Measurements from ENCODE around the gene LY6G5B.

Gene LY6G5B

GRCh38 chr6:31669676-31670075, at the start of gene LY6G5B:
Gene LY6G5B, plus strand, starts transcription at chr6:31669976. Its CDS starts 975 bp downstream, at chr6:31670951.
- Mint-ChIP-seq H3K36me3 (ENCODE audit: low read depth) (peaks cover 62% of the 10 kb centered on the region), H3K4me1 (peaks cover 21% of the 10 kb centered on the region), H3K9me3 (no peaks in the 10 kb centered on the region), H3K4me3 (peak within 1 kb of the TSS; percentile 19 to 70 (median 25)), H3K27ac (no peak within 1 kb of the TSS), H3K27me3 (ENCODE audit: low read depth) (no peaks in the 10 kb centered on the region)
- TF ChIP-seq CTCF (IDR thresholded peaks at IDR 0.05; ENCODE audit: unreplicated experiment in 3 of 3), result no peak

GRCh38 chr6:31620586-31621319, 49.0 kb upstream of the LY6G5B start, which contains the start of gene PRRC2A:
Gene PRRC2A, plus strand, starts transcription at chr6:31620715. Its CDS starts 2,075 bp downstream, at chr6:31622790.
- H3K27ac Mint-ChIP-seq, result peak within 1 kb of the TSS; percentile 96 to 99 (median 99)
- peaks cover 21% of the 10 kb centered on the region for H3K4me1 Mint-ChIP-seq
- peak within 1 kb of the TSS; percentile 90 to 96 (median 96) for H3K4me3 Mint-ChIP-seq
- no peak for TF ChIP-seq CTCF (IDR thresholded peaks at IDR 0.05; ENCODE audit: unreplicated experiment in 3 of 3)
- H3K9me3 Mint-ChIP-seq, result no peaks in the 10 kb centered on the region
- no peaks in the 10 kb centered on the region for H3K27me3 Mint-ChIP-seq (ENCODE audit: low read depth)
- peaks cover 32% of the 10 kb centered on the region for H3K36me3 Mint-ChIP-seq (ENCODE audit: low read depth)

- H3K4me1 Mint-ChIP-seq, result peaks cover 20% of the 10 kb centered on the region
- peak overlapping the region; percentile 96 to 99 (median 99) for H3K27ac Mint-ChIP-seq
- H3K36me3 Mint-ChIP-seq (ENCODE audit: low read depth), result peaks cover 39% of the 10 kb centered on the region
- H3K27me3 Mint-ChIP-seq (ENCODE audit: low read depth), result no peaks in the 10 kb centered on the region
- no peak for TF ChIP-seq CTCF (IDR thresholded peaks at IDR 0.05; ENCODE audit: unreplicated experiment in 3 of 3)
- peak overlapping the region; percentile 90 to 96 (median 96) for H3K4me3 Mint-ChIP-seq
- H3K9me3 Mint-ChIP-seq, result no peaks in the 10 kb centered on the region
Measured at GRCh38 chr6:31621320-31621939, 48.3 kb upstream of the LY6G5B start.

GRCh38 chr6:31621991-31622390, 47.8 kb upstream of the LY6G5B start:
- Mint-ChIP-seq H3K4me3 (peak overlapping the region; percentile 90 to 96 (median 96)), H3K27me3 (ENCODE audit: low read depth) (no peaks in the 10 kb centered on the region), H3K27ac (peak overlapping the region; percentile 96 to 99 (median 99)), H3K4me1 (peaks cover 15% of the 10 kb centered on the region), H3K36me3 (ENCODE audit: low read depth) (peaks cover 44% of the 10 kb centered on the region), H3K9me3 (no peaks in the 10 kb centered on the region)
- no peak for TF ChIP-seq CTCF (IDR thresholded peaks at IDR 0.05; ENCODE audit: unreplicated experiment in 3 of 3)

- Mint-ChIP-seq H3K4me3 (peak overlapping the region; percentile 90 to 96 (median 96)), H3K9me3 (no peaks in the 10 kb centered on the region), H3K36me3 (ENCODE audit: low read depth) (peaks cover 51% of the 10 kb centered on the region), H3K27me3 (ENCODE audit: low read depth) (no peaks in the 10 kb centered on the region), H3K27ac (peak overlapping the region; percentile 96 to 99 (median 99)), H3K4me1 (peaks cover 14% of the 10 kb centered on the region)
- TF ChIP-seq CTCF (IDR thresholded peaks at IDR 0.05; ENCODE audit: unreplicated experiment in 3 of 3), result no peak
Measured at GRCh38 chr6:31622684-31623091, 47.1 kb upstream of the LY6G5B start.
